ENCODE data around the gene HYCC1. TPM values are rescaled to one million over a fixed set of nuclear protein-coding genes. Genes with fewer than 3 reads are reported as not detected.

The HYCC1 gene
- polyA plus RNA-seq, 1 donor (not counting 4 experiments of a cell fraction or from before 2014, with no cell fraction given) = 35.8 TPM

GRCh38 chr7:22989643-22990587, 24.0 kb downstream of the HYCC1 start:
- no peak overlapping the region for H2AFZ ChIP-seq (ENCODE audit: control insufficient read depth, low read length)
- dilution Hi-C loops (cut with MboI; ENCODE audit: extremely low pct_ligation_motif_present, low sequenced_read_pairs) = no loop called here
- H3K4me1 ChIP-seq (ENCODE audit: control insufficient read depth, extremely low read depth, insufficient read depth, low read length) = no peaks in the 10 kb centered on the region
- no peaks in the 10 kb centered on the region for H3K9me1 ChIP-seq (ENCODE audit: control insufficient read depth, extremely low read depth, insufficient read depth, low read length)
- no peak overlapping the region for H3K4me2 ChIP-seq (ENCODE audit: control insufficient read depth, extremely low read depth, insufficient read depth, low read depth, low read length)
- DNase-seq (ENCODE audit: low read depth, low spot score) (no peak), FAIRE-seq (no peak)
- no peaks in the 10 kb centered on the region for H3K9me3 ChIP-seq (ENCODE audit: control insufficient read depth, low read depth, low read length)
- no peak overlapping the region for H3K4me3 ChIP-seq (ENCODE audit: control insufficient read depth in 2 of 3, extremely low read depth in 1 of 3, insufficient read depth in 2 of 3, low read depth in 1 of 3, low read length in 3 of 3)
- no peak overlapping the region for H3K27ac ChIP-seq (ENCODE audit: control insufficient read depth, insufficient read depth, low read length)
- H3K36me3 ChIP-seq (ENCODE audit: control insufficient read depth in 2 of 2, extremely low read depth in 1 of 2, insufficient read depth in 2 of 2, low read length in 2 of 2) = no peaks in the 10 kb centered on the region
- no peak for TF ChIP-seq EZH2 (IDR thresholded peaks at IDR 0.05; ENCODE audit: low read length)
- no peak for TF ChIP-seq CTCF (optimal IDR thresholded peaks at IDR 0.05 in 1 of 3, IDR thresholded peaks at IDR 0.05 in 1 of 3, conservative IDR thresholded peaks at IDR 0.05 in 1 of 3; ENCODE audit: extremely low read depth in 1 of 3, insufficient read depth in 2 of 3, low read length in 3 of 3)
- H3K79me2 ChIP-seq (ENCODE audit: control insufficient read depth, insufficient read depth, low read length) = peaks cover 36% of the 10 kb centered on the region
- H4K20me1 ChIP-seq (ENCODE audit: control insufficient read depth, extremely low read depth, insufficient read depth, low read length) = no peaks in the 10 kb centered on the region
- no peak overlapping the region for H3K9ac ChIP-seq (ENCODE audit: control insufficient read depth, extremely low read depth, insufficient read depth, low read length)
- H3K27me3 ChIP-seq (ENCODE audit: control insufficient read depth, extremely low read depth, insufficient read depth, low read length) = no peaks in the 10 kb centered on the region

- no peaks in the 10 kb centered on the region for H4K20me1 ChIP-seq (ENCODE audit: control insufficient read depth, extremely low read depth, insufficient read depth, low read length)
- no peak overlapping the region for H3K9ac ChIP-seq (ENCODE audit: control insufficient read depth, extremely low read depth, insufficient read depth, low read length)
- TF ChIP-seq EZH2 (IDR thresholded peaks at IDR 0.05; ENCODE audit: low read length) (no peak), CTCF (optimal IDR thresholded peaks at IDR 0.05 in 1 of 3, IDR thresholded peaks at IDR 0.05 in 1 of 3, conservative IDR thresholded peaks at IDR 0.05 in 1 of 3; ENCODE audit: extremely low read depth in 1 of 3, insufficient read depth in 2 of 3, low read length in 3 of 3) (no peak)
- H3K9me1 ChIP-seq (ENCODE audit: control insufficient read depth, extremely low read depth, insufficient read depth, low read length) = no peaks in the 10 kb centered on the region
- H3K79me2 ChIP-seq (ENCODE audit: control insufficient read depth, insufficient read depth, low read length) = peaks cover 9% of the 10 kb centered on the region
- H3K27ac ChIP-seq (ENCODE audit: control insufficient read depth, insufficient read depth, low read length) = no peak overlapping the region
- no peak overlapping the region for H2AFZ ChIP-seq (ENCODE audit: control insufficient read depth, low read length)
- dilution Hi-C loops (cut with MboI; ENCODE audit: extremely low pct_ligation_motif_present, low sequenced_read_pairs) = no loop called here
- no peaks in the 10 kb centered on the region for H3K36me3 ChIP-seq (ENCODE audit: control insufficient read depth in 2 of 2, extremely low read depth in 1 of 2, insufficient read depth in 2 of 2, low read length in 2 of 2)
- FAIRE-seq = no peak
- H3K4me2 ChIP-seq (ENCODE audit: control insufficient read depth, extremely low read depth, insufficient read depth, low read depth, low read length) = no peak overlapping the region
- H3K27me3 ChIP-seq (ENCODE audit: control insufficient read depth, extremely low read depth, insufficient read depth, low read length) = no peaks in the 10 kb centered on the region
- DNase-seq (ENCODE audit: low read depth, low spot score) = no peak
- H3K4me1 ChIP-seq (ENCODE audit: control insufficient read depth, extremely low read depth, insufficient read depth, low read length) = peaks cover 7% of the 10 kb centered on the region
- no peak overlapping the region for H3K4me3 ChIP-seq (ENCODE audit: control insufficient read depth in 2 of 3, extremely low read depth in 1 of 3, insufficient read depth in 2 of 3, low read depth in 1 of 3, low read length in 3 of 3)
- H3K9me3 ChIP-seq (ENCODE audit: control insufficient read depth, low read depth, low read length) = no peaks in the 10 kb centered on the region
These were observed 28.5 kb downstream of the HYCC1 start for GRCh38 chr7:22985436-22985835.
